NCI-H345 (cell line): ENCODE measurements around the gene NUDT6.
"Not testable (repeated sequence)": the region's sequence is repeated elsewhere in the genome, so short reads cannot be mapped to it uniquely, and the experiment has no call there.

Source experiments
- DNase-seq: peaks from one replicate; lab custom pipeline; 2025; lab: John Stamatoyannopoulos, UW

The NUDT6 gene, protein sequence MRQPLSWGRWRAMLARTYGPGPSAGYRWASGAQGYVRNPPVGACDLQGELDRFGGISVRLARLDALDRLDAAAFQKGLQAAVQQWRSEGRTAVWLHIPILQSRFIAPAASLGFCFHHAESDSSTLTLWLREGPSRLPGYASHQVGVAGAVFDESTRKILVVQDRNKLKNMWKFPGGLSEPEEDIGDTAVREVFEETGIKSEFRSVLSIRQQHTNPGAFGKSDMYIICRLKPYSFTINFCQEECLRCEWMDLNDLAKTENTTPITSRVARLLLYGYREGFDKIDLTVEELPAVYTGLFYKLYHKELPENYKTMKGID

DNA sequence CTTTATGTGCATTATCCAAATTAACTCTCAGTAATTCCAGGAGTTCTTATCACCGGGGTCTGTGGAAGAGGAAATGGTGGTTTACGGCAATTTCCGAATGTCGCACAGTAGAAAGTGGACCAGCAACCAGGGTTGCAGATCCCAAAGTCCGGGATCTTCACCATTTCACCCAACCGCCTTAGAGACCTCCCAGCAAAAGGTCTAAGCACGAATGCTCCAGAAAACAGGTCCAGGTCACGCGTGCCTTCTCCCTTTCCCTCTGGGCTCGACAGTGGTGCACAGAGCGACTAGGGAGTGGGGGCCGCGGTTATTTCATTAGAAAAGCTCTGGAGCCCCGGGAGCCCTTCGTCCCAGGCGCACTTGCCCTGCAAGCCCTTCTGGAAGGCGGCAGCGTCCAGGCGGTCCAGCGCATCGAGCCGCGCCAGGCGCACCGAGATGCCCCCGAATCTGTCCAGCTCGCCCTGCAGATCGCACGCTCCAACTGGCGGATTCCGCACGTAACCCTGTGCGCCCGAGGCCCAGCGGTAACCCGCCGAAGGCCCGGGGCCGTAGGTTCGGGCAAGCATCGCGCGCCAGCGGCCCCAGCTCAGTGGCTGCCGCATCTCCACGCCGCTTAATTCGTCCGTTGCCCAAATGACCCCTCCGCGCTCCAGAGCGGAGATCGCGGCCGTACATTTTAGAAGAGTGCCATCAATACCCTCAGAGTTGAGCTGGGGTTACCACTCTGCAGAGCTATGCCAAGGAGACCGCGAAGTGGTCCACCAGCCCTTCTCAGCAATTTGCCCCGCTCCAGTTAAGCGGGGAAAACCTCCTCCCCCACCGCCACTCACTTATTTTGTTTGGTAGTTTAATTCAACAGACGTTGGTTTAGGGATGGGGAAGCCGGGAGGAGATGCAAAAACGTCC, at the start of gene NUDT6:
Gene NUDT6, minus strand, starts transcription at position 627 of the 906 bp plus-strand sequence. Its CDS starts 25 bp downstream, at position 602.
- peak; percentile 31 for DNase-seq

DNA sequence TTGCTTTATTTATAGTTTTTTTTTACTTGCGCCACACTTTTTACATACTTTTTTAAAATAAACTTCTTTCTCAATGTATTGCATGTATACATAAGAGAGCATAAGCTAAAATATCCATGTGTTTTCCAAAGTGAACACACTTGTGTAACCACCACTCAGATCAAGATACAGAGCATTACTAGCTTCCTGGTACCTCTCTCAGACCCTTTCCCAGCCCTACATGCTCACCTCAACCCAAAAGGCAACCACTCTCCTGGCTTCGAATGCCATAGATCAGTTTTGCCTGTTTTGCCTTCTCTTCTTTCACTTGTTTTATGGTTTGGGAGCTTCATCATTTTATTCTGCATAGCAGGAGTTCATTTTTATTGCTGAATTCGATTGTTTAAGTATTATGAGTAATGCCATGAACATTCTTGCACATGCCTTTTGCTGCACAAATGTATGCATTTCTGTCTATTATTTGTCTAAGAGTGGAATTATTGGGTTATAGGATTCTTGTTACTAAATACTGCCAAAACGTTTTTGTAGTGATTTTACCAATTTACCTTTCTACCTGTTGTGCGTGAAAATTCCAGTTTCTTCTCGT, 45.9 kb upstream of the NUDT6 start:
- no peak for DNase-seq

DNA sequence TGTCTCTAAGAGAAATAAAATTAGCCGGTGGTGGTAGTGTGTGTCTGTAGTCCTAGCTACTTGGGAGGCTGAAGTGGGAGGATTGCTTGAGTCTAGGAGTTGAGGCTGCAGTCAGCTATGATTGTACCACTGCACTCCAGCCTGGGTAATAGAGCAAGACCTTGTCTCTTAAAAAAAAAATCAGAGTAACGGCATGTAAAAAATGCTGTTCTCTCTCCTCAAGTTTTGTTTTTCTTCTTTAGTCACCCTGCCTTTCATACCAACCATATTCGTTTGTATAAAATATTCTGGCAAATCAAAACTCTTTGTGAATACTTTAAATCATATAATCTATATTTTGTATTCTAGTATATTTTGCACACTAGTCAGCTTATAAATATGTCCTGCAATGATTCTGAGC, 44.8 kb upstream of the NUDT6 start:
- no peak for DNase-seq

DNA sequence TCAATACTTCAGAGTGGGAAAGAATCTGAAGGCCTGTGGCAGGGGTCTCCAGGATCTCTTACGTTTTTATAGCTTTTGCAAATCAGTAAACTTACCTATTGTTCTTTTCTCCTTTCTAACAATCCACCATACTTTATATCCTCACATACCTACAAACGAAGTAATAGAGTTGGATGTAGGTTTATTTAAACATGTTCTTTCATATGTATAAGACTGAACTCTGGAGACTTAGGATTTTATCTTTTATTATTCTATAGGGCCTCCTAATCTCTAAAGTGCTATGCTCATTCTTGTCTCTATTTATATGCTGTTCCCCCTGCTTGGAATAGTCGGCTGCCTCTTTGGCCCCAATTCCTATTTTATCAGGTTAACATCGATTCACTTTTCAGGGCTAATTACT, 43.8 kb upstream of the NUDT6 start:
- DNase-seq, result no peak

DNA sequence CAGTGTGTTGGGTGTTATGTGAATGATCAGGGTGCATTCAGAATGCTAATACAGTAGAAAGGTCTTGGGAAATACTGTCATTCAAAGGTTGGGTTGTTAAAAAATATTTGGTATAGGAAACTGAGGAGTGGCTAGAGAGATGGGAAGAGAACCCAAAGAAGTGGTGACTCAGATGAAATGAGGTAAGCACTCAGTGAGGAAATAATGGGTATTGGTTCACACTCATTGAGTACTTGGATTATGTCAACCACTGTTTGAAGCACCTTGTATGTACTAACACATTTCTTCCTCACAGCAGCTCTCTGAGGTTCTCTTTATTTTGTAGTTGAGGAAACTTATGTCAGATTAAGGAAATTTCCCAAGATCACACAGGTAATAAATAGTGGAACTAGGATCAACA, 40.8 kb upstream of the NUDT6 start:
- DNase-seq, result no peak

DNA sequence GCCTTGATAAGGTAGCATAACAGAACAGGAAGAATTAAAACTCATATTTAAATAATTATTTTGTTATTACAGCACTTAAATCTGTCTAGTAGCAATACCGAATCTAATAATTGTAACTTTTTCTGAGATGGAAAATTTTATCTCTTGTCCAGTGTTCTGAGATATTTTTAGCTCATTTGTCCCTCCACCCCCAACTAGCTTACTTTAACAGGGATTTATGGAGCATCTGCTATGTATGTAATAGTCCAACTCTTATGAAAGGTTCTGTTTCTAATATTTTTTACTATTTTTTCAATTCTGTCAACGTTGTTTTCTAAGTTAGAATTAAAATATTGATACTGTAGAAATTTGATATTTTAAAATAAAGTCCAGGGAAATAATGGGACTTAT, 38.2 kb upstream of the NUDT6 start:
- DNase-seq, result no peak

DNA sequence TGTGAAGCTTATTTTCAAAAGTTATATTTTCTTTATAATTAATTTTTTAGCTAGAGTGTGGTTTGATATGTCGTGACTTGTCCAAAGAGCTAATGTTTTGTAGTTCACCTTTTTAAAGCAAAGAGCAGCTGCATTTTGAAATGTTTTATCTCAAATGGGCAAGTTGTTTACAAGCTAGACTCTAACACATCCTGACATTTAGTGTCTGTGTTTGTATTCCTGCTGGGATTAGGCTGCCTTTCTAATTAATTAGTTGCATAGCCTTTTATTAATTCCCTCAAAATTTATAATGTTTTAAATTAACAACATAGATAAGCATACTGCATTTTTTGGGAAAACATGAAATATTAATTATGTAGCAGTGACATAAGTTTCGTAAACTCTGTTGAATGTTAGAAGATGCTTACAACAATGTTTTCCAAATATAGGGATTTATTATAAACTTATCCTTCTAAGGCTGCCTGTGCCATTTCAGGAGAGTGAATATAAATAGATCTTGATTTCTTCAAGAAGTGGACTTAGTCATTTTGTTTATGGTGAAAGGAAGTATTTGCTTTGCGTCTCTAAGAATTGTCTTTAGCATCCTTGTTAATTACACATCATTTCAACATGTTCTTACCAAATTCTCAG, 37.7 kb upstream of the NUDT6 start:
- no peak for DNase-seq

DNA sequence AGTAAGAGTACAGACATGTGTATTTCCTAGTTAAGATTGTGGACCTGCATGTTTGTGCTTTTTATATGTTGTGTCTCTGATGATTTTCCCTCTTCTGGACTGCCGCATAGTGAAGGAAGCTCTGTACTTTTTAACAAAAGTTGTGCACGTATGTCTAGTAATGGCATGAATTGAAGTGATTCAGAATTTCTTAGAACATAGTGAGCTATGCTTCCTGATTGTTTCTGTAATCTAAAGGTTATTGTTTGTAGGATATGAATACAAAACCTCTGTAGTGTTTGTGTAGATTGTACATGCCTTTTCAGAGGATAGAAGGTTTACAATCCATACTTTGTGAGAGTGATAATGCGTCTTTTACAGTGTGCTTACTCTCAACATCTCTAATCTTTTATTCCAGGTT, 37.0 kb upstream of the NUDT6 start:
- DNase-seq, result no peak

DNA sequence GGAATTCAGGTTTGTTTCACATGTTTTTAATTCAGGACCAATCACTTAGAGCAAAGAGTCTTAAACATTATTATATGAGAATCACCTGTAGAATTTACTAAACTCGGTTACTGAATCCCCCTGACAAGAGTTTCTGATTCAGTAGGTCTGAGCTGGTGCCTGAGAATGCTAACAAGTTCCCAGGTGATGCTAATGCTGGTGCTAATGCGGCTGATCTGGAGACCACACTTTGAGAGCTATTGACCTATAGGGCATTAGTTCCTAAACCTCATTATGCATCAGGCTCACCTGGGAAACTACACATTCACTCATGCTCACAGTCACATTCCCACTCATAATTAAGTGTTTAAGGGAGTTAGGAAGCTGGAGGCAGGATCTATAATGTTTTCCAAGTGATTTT, 36.1 kb upstream of the NUDT6 start:
- DNase-seq, result no peak

DNA sequence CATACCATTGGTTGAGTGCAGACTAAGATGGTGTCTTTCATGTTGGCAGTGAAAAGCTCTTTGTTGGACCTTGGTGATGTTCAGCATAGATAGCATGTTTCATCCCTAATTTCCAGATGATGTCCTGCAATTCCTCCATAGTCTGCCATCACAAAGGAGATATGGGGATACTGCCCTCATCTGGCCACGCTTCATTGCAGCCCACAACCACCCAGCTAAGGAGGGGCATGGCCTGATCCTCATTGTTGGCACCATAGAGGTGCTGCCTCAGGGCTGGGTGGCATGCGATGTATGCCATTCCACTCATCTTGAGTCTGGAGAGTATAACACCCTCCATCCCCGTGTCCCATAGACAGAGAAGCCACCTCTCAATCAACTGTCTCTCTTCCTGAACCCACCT, 31.5 kb upstream of the NUDT6 start:
- DNase-seq, result no peak

DNA sequence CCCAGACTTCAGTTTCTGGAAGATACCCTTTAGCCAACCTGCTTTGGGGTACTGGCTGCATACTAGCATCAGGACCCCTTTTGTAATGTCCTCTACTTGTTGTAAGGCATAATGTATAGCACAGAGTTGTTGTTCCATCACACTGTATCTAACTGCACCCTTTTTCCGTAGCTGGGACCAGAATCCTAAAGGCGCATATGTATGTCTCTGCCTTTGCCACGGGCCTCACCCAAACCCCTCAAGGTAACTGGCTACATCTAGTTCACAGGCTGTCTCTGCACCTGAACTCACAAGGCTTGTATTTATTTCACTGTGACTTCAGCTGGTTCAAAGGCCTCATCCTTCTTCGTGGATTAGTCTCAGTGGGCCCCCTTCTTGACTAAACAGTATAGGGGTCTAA, 29.6 kb upstream of the NUDT6 start:
- no peak for DNase-seq

DNA sequence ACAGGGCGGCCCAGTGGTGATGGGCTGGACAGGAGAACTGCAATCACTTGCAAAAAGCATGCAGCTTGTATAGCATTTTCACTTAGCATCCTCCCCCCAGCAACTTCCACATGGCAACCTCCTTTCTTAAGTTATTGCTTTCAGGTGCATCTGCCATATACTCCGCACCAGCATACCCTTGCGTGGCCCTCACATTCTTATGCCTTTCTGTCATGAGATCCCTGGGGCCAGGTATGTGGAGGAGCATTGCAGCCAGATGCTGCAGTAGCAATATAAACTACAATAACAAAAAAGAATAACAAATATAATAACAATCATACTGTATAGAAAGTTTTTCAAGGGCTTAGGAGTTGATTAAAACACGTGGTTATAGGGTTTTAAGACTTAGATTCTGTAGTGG, 26.3 kb upstream of the NUDT6 start:
- DNase-seq, result no peak

DNA sequence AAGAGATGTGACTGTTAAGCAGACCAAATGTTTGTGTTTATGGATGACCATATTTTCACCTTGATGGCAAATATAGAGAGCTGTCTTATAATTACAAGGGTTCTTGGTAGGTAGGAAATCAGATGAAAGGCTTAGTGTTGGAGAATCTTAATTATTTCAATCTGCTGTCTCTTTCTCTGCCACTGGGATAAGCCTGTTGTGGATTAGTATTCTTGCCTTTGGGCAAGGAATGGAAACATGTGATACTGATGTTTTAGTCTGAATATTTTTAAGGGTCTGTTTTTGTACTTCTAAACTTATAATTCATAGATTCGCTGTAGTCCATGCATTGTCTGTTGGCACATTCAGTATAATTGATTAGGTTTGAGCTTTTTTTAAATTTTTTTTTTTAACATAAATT, 23.7 kb upstream of the NUDT6 start:
- DNase-seq, result no peak

DNA sequence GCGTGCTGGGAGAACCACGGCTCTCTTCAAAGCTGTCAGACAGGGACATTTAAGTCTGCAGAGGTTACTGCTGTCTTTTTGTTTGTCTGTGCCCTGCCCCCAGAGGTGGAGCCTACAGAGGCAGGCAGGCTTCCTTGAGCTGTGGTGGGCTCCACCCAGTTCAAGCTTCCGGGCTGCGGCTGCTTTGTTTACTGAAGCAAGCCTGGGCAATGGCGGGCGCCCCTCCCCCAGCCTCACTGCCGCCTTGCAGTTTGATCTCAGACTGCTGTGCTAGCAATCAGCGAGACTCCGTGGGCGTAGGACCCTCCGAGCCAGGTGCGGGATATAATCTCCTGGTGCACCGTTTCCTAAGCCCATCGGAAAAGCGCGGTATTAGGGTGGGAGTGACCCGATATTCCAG, 22.7 kb upstream of the NUDT6 start:
- not testable (repeated sequence) for DNase-seq

DNA sequence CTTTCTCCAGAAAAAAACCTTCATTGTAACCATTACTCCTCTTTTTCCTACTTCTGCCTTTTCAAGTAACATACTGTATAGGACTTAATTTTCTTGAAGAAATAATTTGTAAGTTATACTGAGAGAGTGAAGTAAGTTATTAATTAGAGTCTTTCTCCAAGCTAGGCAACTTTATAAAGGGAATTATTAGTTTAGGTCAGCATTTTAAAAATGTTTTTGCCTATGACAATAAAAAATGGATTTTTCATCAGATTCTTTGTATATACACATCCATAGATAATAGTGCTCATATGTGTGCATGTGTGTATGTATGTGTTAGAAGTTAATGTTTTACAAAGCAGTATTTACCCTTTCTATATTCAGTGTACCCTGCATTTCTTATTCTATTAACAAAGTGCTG, 10.4 kb upstream of the NUDT6 start:
- no peak for DNase-seq

DNA sequence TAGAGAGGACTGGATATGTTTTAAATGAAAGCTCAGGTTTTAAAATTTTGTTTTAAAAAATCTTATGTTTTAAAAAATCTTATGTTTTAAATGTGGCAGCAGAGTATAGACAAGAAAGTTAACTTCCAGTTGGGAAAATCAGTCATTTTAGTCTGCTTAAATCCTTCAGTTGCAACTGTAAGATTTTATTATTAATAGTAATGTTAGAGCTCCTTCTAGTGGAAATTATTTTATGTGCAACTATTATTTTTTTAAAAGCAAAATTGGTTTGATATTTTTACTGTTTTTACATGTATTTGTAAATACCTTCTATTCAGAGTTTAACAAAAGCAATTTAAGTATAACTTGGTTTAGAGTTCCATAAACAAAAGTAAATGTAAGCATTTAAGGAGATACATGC, 8.5 kb upstream of the NUDT6 start:
- no peak for DNase-seq

DNA sequence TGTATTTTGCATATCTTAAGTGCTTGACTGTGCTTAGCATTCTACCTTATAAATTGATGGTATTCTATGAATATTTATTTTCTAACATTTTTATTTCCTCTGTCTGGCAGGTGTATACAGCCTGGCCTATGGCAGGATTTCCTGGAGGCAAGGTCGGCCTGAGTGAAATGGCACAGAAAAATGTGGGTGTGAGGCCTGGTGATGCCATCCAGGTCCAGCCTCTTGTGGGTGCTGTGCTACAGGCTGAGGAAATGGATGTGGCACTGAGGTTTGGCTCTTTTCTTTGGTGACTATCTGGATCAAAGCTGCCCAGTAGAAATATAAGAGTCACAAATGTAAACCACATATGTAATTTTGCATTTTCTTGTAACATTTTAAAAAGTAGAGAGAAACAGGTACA, 6.5 kb upstream of the NUDT6 start:
- DNase-seq, result no peak

DNA sequence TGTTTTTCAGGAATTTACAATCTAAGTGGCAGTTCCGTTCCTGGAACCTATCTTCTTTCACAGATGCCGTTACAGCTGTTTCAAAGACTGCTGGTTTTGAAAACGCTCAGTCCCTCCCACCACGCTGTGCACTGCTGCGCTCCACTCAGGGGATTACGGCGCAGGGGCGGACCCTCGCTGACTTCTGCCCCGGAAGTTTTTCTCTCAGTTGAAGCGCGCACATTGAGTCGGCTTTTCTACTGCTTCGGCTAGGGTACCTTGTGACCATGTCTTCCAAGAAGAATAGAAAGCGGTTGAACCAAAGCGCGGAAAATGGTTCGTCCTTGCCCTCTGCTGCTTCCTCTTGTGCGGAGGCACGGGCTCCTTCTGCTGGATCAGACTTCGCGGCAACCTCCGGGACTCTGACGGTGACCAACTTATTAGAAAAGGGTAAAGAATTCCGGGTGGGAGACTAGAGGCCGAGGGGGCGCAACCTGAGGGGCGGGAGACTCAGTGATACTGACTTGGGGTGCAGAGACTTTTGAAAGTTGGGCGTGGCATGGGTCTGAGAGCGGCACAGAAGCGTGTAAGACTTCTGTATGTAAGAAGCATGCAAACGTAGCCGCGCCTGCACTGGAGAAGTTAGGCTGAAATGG, 597 bp upstream of the NUDT6 start:
- peak; percentile 77 for DNase-seq

DNA sequence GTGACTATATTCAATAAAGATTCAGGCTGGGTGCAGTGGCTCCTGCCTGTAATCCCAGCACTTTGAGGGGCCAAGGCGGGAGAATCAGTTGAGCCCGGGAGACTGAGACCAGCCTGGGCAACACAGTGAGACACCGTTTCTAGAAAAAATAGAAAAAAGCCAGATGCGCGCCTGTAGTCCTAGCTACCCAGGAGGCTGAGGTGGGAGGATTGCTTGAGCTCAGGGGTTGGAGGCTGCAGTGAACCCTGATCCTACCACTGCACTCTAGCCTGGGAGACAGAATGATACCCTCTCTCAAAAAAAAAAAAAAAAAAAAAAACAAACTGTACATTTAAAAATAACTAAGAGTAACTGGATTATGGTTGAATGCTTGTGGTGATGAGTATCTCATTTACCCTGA, 1.1 kb downstream of the NUDT6 start:
- no peak for DNase-seq

DNA sequence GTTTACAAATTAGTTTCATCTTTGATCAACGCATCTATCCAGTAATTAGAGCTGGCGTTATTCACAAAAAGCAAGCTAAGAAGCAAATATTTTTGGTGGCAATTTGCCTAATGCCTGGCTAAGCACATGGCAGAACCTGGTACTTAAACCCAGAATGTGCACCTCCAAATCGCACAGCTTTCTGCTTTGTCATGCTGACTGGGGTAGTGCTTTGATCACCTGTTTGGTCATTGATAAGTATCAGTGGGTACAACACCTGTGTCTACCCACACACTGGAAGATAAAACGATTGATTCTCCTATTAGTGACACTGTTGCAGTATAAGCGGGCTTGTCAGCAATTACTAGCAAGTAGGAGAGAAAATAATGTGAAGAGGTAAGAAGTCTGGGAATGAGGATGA, 1.9 kb downstream of the NUDT6 start:
- no peak for DNase-seq

DNA sequence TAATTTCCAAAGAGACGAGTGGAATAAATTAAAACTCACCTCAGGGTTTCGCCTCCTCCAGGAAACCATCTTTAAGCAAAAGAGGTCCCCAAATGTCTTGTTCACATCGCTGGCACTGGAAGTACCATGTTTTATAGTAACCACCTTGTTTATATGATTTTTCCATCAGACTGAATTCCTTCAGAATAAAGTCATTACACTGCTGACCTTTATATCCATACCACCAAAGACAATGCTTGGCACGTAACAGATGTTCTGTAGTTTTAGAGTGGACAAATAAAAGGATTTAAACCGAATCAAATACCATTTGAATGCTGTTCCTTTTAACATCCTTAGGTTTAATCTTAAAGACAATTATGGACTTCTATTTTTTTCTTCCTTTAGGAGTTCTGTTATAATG, 4.7 kb downstream of the NUDT6 start:
- no peak for DNase-seq

DNA sequence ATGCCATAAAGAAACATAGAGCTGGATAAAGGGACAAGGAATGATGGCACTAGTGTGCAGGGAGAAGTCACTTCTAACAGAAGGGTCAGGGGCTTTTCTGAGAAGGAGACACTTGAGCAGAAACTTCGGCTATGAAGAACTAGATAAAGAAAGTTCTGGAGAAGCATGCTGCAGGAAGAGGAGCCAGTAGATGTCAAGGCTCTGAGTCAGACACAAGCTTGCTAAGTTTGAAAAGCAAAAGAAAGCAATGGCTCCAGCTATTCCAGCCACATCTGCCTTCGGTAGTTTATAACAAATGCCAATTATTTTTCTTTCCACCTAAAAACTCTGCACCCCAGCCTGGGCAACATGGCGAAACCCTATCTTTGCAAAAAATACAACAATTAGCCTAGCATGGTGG, 7.5 kb downstream of the NUDT6 start:
- DNase-seq, result no peak
